ENCODE results near the gene ZNF543. TPM values are rescaled to one million over a fixed set of nuclear protein-coding genes. Genes with fewer than 3 reads are reported as not detected.

The ZNF543 gene
- total and polyA plus RNA-seq, 7 experiments from 2014 or later = 2.6 to 9.0 (median 7.8) TPM

DNA sequence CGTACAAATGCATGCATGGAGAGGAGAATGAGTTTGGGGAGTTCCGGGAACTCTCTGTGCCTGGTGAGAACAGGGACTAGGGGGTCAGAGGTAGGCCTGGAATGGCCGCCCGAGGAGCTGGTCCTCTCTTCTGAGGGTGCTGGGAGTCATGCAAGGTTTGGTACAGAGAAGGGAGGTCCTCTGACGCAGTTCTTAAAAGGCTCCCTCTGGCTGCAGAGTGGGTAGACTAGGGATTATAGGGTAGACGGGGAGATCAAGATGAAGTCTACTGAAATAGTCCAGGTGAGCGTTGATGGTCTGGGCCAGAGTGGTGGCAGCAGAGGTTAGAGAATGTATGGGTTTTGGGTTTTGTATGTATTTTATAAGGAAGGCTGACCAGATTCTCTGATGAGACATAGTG is 31.6 kb downstream of the ZNF543 start:
- peaks cover 11% of the 10 kb centered on the region in 2 donors for H3K4me1 ChIP-seq (ENCODE audit: control insufficient read depth in 2 of 2, insufficient read depth in 2 of 2, low read length in 2 of 2)
- peak overlapping the region; percentile 77 for H3K27ac ChIP-seq (ENCODE audit: low read depth, low read length)
- no peak for ATAC-seq
- ChIA-PET POLR2A (interaction anchor here (1.8 kb wide), 1 partner anchor 8 kb away, joined by 4 read pairs; no protein-coding TSS in a partner anchor), CTCF (no interaction called here)
- intact Hi-C loops (cut with micrococcal nuclease) = loop anchor here (1.0 to 10.0 kb wide), 12 partner anchors 11 to 947 kb away; partner anchors contain the start of genes TRAPPC2B (in 2 of the 2), ZNF17 (in 2 of the 2), ZNF460 (in 2 of the 2) and ZNF543 (in 2 of the 2)
- H3K27me3 ChIP-seq (ENCODE audit: control insufficient read depth in 2 of 2, insufficient read depth in 2 of 2, low read length in 2 of 2) = no peaks in the 10 kb centered on the region
- H3K4me3 Mint-ChIP-seq = peak overlapping the region; percentile 93 to 97 (median 96)
- peaks cover 21 to 84% (median 53%) of the 10 kb centered on the region in 11 donors for H3K9me3 Mint-ChIP-seq
- no peak for DNase-seq
- peaks cover 45 to 70% (median 65%) of the 10 kb centered on the region in 5 donors for H3K36me3 Mint-ChIP-seq
- peaks cover 13 to 51% (median 22%) of the 10 kb centered on the region in 3 experiments for H3K36me3 ChIP-seq (ENCODE audit: control insufficient read depth in 2 of 3, insufficient read depth in 3 of 3, low read length in 3 of 3)
- peaks cover 28 to 43% (median 32%) of the 10 kb centered on the region in 7 donors for H3K4me1 Mint-ChIP-seq
- peaks cover 6 to 42% (median 10%) of the 10 kb centered on the region in 3 experiments for H3K9me3 ChIP-seq (ENCODE audit: control insufficient read depth in 2 of 3, low read length in 3 of 3)
- H3K4me3 ChIP-seq (ENCODE audit: low read length) = peak overlapping the region; percentile 83
- peaks cover 0 to 7% (median 6%) of the 10 kb centered on the region in 5 donors for H3K27me3 Mint-ChIP-seq
- peak overlapping the region; percentile 80 to 96 (median 92) for H3K27ac Mint-ChIP-seq

DNA sequence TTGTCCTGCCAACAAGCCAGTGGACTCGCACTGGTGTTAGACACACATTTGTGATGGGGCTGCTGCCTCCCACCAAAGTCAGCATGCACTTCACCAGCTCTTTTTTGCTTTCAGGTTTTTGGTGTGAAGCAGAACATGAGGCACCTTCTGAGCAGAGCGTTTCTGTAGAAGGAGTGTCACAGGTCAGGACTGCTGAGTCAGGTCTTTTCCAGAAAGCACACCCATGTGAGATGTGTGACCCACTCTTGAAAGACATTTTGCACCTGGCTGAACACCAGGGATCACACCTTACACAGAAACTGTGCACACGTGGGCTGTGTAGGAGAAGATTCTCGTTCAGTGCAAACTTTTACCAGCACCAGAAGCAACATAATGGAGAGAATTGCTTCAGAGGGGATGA is 35.6 kb downstream of the ZNF543 start:
- Mint-ChIP-seq H3K4me3 (no peak overlapping the region), H3K4me1 (peaks cover 23 to 37% (median 25%) of the 10 kb centered on the region in 7 donors), H3K9me3 (peaks cover 24 to 93% (median 69%) of the 10 kb centered on the region in 11 donors), H3K27ac (no peak overlapping the region), H3K36me3 (peaks cover 54 to 89% (median 80%) of the 10 kb centered on the region in 5 donors), H3K27me3 (no peaks in the 10 kb centered on the region)
- Histone ChIP-seq H3K27ac (ENCODE audit: low read depth, low read length) (no peak overlapping the region), H3K9me3 (ENCODE audit: control insufficient read depth in 2 of 3, low read length in 3 of 3) (peaks cover 6 to 72% (median 30%) of the 10 kb centered on the region in 3 experiments), H3K4me1 (ENCODE audit: control insufficient read depth in 2 of 2, insufficient read depth in 2 of 2, low read length in 2 of 2) (peaks cover 7 to 11% of the 10 kb centered on the region in 2 donors), H3K4me3 (ENCODE audit: low read length) (no peak overlapping the region), H3K36me3 (ENCODE audit: control insufficient read depth in 2 of 3, insufficient read depth in 3 of 3, low read length in 3 of 3) (peaks cover 13 to 66% (median 22%) of the 10 kb centered on the region in 3 experiments), H3K27me3 (ENCODE audit: control insufficient read depth in 2 of 2, insufficient read depth in 2 of 2, low read length in 2 of 2) (no peaks in the 10 kb centered on the region)
- ATAC-seq (no peak), DNase-seq (no peak)
- intact Hi-C loops (cut with micrococcal nuclease) = loop anchor here in 1 of 2 donors (10.0 kb wide), 1 partner anchor 951 kb away; the partner anchor contains the start of gene ZNF583
- POLR2A ChIA-PET = no interaction called here
- CTCF ChIA-PET = interaction anchor here (0.6 kb wide), 1 partner anchor 975 kb away, joined by 3 read pairs; no protein-coding TSS in a partner anchor

DNA sequence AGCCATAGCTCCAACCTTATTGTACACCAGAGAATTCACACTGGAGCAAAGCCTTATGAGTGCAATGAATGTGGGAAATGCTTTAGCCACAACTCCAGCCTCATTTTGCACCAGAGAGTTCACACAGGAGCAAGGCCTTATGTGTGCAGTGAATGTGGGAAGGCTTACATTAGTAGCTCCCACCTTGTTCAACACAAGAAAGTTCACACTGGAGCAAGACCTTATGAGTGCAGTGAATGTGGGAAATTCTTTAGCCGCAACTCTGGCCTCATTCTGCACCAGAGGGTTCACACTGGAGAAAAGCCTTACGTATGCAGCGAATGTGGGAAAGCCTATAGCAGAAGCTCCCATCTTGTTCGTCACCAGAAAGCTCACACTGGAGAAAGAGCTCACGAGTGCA is 37.1 kb downstream of the ZNF543 start:
- Histone ChIP-seq H3K27ac (ENCODE audit: low read depth, low read length) (no peak overlapping the region), H3K9me3 (ENCODE audit: control insufficient read depth in 2 of 3, low read length in 3 of 3) (peaks cover 6 to 78% (median 30%) of the 10 kb centered on the region in 3 experiments), H3K4me3 (ENCODE audit: low read length) (no peak overlapping the region), H3K36me3 (ENCODE audit: control insufficient read depth in 2 of 3, insufficient read depth in 3 of 3, low read length in 3 of 3) (peaks cover 13 to 60% (median 22%) of the 10 kb centered on the region in 3 experiments), H3K27me3 (ENCODE audit: control insufficient read depth in 2 of 2, insufficient read depth in 2 of 2, low read length in 2 of 2) (no peaks in the 10 kb centered on the region), H3K4me1 (ENCODE audit: control insufficient read depth in 2 of 2, insufficient read depth in 2 of 2, low read length in 2 of 2) (peaks cover 0 to 1% of the 10 kb centered on the region in 2 donors)
- no peak overlapping the region for H3K27ac Mint-ChIP-seq
- CTCF ChIA-PET = no interaction called here
- H3K9me3 Mint-ChIP-seq = peaks cover 21 to 87% (median 67%) of the 10 kb centered on the region in 11 donors
- peaks cover 47 to 78% (median 67%) of the 10 kb centered on the region in 5 donors for H3K36me3 Mint-ChIP-seq
- intact Hi-C loops (cut with micrococcal nuclease) = loop anchor here in 1 of 2 donors (10.0 kb wide), 1 partner anchor 953 kb away; the partner anchor contains the start of gene ZNF583
- POLR2A ChIA-PET = interaction anchor here (1.0 kb wide), 1 partner anchor 36 kb away, joined by 7 read pairs; no protein-coding TSS in a partner anchor
- H3K4me1 Mint-ChIP-seq = peaks cover 10 to 22% (median 13%) of the 10 kb centered on the region in 7 donors
- H3K4me3 Mint-ChIP-seq = no peak overlapping the region
- no peaks in the 10 kb centered on the region for H3K27me3 Mint-ChIP-seq
- DNase-seq (no peak), ATAC-seq (no peak)

DNA sequence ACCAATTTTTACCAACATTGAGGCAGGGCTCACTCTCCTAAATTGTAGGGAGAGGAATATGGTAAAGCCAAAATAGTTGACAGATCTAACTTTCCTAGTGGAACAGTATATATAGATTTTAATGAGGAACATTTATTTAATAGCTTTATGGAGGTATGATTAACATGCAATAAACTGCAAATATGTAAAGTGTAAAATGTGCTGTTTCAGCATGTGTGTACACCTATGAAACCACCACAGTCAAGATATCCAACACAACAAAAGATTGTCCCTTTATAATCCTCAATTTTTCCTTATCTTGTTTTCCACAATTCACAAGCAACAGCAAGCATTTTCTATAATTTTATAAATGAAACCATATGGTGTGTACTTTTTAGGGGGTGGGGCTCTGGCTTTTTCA is 39.0 kb downstream of the ZNF543 start:
- Mint-ChIP-seq H3K27me3 (peaks cover 0 to 2% (median 0%) of the 10 kb centered on the region in 5 donors), H3K4me1 (peaks cover 12 to 27% (median 18%) of the 10 kb centered on the region in 7 donors), H3K4me3 (no peak overlapping the region), H3K36me3 (peaks cover 38 to 74% (median 61%) of the 10 kb centered on the region in 5 donors), H3K9me3 (peaks cover 18 to 86% (median 67%) of the 10 kb centered on the region in 11 donors), H3K27ac (peak overlapping the region in 1 of 9 donors; percentile 20)
- DNase-seq = no peak
- CTCF ChIA-PET = no interaction called here
- Histone ChIP-seq H3K27me3 (ENCODE audit: control insufficient read depth in 2 of 2, insufficient read depth in 2 of 2, low read length in 2 of 2) (no peaks in the 10 kb centered on the region), H3K9me3 (ENCODE audit: control insufficient read depth in 2 of 3, low read length in 3 of 3) (peaks cover 6 to 64% (median 24%) of the 10 kb centered on the region in 3 experiments), H3K4me1 (ENCODE audit: control insufficient read depth in 2 of 2, insufficient read depth in 2 of 2, low read length in 2 of 2) (peaks cover 9 to 14% of the 10 kb centered on the region in 2 donors), H3K27ac (ENCODE audit: low read depth, low read length) (no peak overlapping the region), H3K4me3 (ENCODE audit: low read length) (no peak overlapping the region), H3K36me3 (ENCODE audit: control insufficient read depth in 2 of 3, insufficient read depth in 3 of 3, low read length in 3 of 3) (peaks cover 11 to 41% (median 14%) of the 10 kb centered on the region in 3 experiments)
- no peak for ATAC-seq
- intact Hi-C loops (cut with micrococcal nuclease) = loop anchor here in 1 of 2 donors (10.0 kb wide), 1 partner anchor 954 kb away; the partner anchor contains the start of gene ZNF583
- POLR2A ChIA-PET = interaction anchor here (1.7 kb wide), 1 partner anchor 8 kb away, joined by 4 read pairs; the partner anchor contains the start of gene ZNF304

DNA sequence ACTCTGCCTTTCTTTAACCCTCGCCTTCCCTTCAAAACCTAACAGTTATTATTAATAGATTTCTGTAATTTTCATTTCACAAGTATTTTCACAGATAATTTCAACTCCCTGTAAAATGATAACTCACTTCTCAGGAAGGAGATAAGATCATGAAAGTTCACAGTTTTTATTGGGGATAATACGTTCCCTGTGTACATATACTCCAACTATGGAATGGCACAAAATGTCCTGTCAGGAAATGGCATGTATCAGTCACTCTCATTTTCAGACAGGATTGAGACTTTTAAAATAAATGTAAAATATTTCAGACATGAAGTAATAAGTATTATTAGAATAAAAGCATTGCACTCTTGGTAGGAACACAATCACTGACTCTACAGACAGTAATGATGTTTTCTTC is 42.1 kb downstream of the ZNF543 start:
- H3K36me3 Mint-ChIP-seq = peaks cover 16 to 54% (median 42%) of the 10 kb centered on the region in 5 donors
- Histone ChIP-seq H3K9me3 (ENCODE audit: control insufficient read depth in 2 of 3, low read length in 3 of 3) (peaks cover 0 to 39% (median 16%) of the 10 kb centered on the region in 3 experiments), H3K4me1 (ENCODE audit: control insufficient read depth in 2 of 2, insufficient read depth in 2 of 2, low read length in 2 of 2) (peaks cover 9 to 14% of the 10 kb centered on the region in 2 donors), H3K27me3 (ENCODE audit: control insufficient read depth in 2 of 2, insufficient read depth in 2 of 2, low read length in 2 of 2) (no peaks in the 10 kb centered on the region), H3K4me3 (ENCODE audit: low read length) (peak overlapping the region; percentile 74), H3K36me3 (ENCODE audit: control insufficient read depth in 2 of 3, insufficient read depth in 3 of 3, low read length in 3 of 3) (peaks cover 0 to 10% (median 0%) of the 10 kb centered on the region in 3 experiments), H3K27ac (ENCODE audit: low read depth, low read length) (peak overlapping the region; percentile 84)
- peaks cover 9 to 81% (median 43%) of the 10 kb centered on the region in 11 donors for H3K9me3 Mint-ChIP-seq
- CTCF ChIA-PET = interaction anchor here (0.5 kb wide), 1 partner anchor 563 kb away, joined by 4 read pairs; no protein-coding TSS in a partner anchor
- peaks cover 12 to 26% (median 18%) of the 10 kb centered on the region in 7 donors for H3K4me1 Mint-ChIP-seq
- H3K27me3 Mint-ChIP-seq = peaks cover 0 to 2% (median 0%) of the 10 kb centered on the region in 5 donors
- DNase-seq = no peak
- H3K4me3 Mint-ChIP-seq = peak overlapping the region; percentile 90 to 97 (median 94)
- peak overlapping the region in 7 of 9 donors; percentile 94 to 100 (median 97) for H3K27ac Mint-ChIP-seq
- ATAC-seq = no peak
- POLR2A ChIA-PET = interaction anchor here (0.5 to 1.9 kb wide), 2 partner anchors 26 to 41 kb away, joined by 3 to 9 read pairs; partner anchors contain the start of gene ZNF548
- intact Hi-C loops (cut with micrococcal nuclease) = loop anchor here in 1 of 2 donors (5.0 kb wide), 3 partner anchors 165 to 585 kb away; partner anchors contain the start of genes ZNF256, ZNF549 and ZNF587

DNA sequence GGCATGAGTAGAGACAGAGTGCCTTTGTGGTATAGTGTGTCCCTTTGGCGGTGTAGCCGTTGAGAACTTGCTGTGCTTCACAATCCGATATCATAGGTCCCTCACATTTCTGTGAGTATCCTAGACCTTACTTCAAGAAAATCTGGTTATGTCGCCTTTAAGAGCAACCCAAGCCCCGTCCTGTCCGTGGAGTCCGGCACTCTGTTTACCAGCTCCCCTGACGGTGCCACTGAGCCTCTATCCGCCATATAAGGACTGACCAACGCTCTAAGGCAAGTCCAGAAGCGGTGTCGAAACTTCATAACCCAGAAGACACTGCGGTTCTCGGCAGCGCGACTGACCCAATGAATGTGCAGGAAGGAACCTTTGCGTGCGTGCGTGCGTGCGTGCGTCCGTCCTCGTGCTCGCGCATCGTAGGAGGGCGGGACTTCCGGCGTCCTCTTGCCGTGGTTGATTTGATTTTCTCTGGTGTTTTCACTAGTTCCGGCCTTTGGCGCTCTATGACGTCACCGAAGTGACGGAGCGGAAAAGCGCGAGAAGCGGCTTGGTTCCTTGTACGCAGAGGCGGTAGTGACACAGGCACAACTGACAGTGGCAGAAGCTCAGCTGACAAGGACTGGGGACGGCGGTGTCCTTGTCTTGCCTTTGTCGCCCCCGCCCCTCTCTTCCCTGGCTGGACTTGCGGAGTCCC is 42.9 kb downstream of the ZNF543 start, which contains the start of the genes TRAPPC2B and ZNF547:
TSS of gene TRAPPC2B (plus strand) at position 555 of the 691 bp plus-strand sequence. CDS start 1,283 bp downstream, outside the sequence.
TSS of gene ZNF547 (plus strand) at position 555 of the 691 bp plus-strand sequence. CDS start 5,005 bp downstream, outside the sequence.
- intact Hi-C loops (cut with micrococcal nuclease) = loop anchor here (1.0 to 5.0 kb wide), 26 partner anchors 12 to 1018 kb away; partner anchors contain the start of genes ERVK3-1 (in 2 of the 2), ZNF17 (in 2 of the 2), ZNF264 (in 2 of the 2) and ZNF304 (in 2 of the 2)
- H3K36me3 ChIP-seq (ENCODE audit: control insufficient read depth in 2 of 3, insufficient read depth in 3 of 3, low read length in 3 of 3) = peaks cover 0 to 8% (median 0%) of the 10 kb centered on the region in 3 experiments
- DNase-seq (peak; percentile 89 to 99 (median 98)), ATAC-seq (peak; percentile 97)
- Mint-ChIP-seq H3K27me3 (peaks cover 0 to 2% (median 0%) of the 10 kb centered on the region in 5 donors), H3K9me3 (peaks cover 9 to 81% (median 38%) of the 10 kb centered on the region in 11 donors), H3K4me1 (peaks cover 12 to 26% (median 18%) of the 10 kb centered on the region in 7 donors), H3K27ac (peak within 1 kb of the TSS; percentile 94 to 100 (median 97)), H3K4me3 (peak within 1 kb of the TSS; percentile 90 to 97 (median 94)), H3K36me3 (peaks cover 16 to 48% (median 40%) of the 10 kb centered on the region in 5 donors)
- H3K4me3 ChIP-seq (ENCODE audit: low read length) = peak within 1 kb of the TSS; percentile 74
- peaks cover 9 to 14% of the 10 kb centered on the region in 2 donors for H3K4me1 ChIP-seq (ENCODE audit: control insufficient read depth in 2 of 2, insufficient read depth in 2 of 2, low read length in 2 of 2)
- peak within 1 kb of the TSS; percentile 84 for H3K27ac ChIP-seq (ENCODE audit: low read depth, low read length)
- H3K27me3 ChIP-seq (ENCODE audit: control insufficient read depth in 2 of 2, insufficient read depth in 2 of 2, low read length in 2 of 2) = no peaks in the 10 kb centered on the region
- CTCF ChIA-PET = no interaction called here
- peaks cover 0 to 36% (median 9%) of the 10 kb centered on the region in 3 experiments for H3K9me3 ChIP-seq (ENCODE audit: control insufficient read depth in 2 of 3, low read length in 3 of 3)
- POLR2A ChIA-PET = interaction anchor here (0.5 to 1.9 kb wide), 6 partner anchors 12 to 885 kb away, joined by 3 to 9 read pairs (median 3); partner anchors contain the start of genes ZNF304, ZNF548 and ZNF749

Data from naive thymus-derived CD4-positive, alpha-beta T cell (primary cell).